Right kidney (tissue), 1 donor: ENCODE data around the gene ATOH8.

ENCODE experiments used
- DNase-seq: peaks from one replicate; pipeline ENCODE4 v3.0.0-alpha.2; 2016

ATOH8 gene

DNA sequence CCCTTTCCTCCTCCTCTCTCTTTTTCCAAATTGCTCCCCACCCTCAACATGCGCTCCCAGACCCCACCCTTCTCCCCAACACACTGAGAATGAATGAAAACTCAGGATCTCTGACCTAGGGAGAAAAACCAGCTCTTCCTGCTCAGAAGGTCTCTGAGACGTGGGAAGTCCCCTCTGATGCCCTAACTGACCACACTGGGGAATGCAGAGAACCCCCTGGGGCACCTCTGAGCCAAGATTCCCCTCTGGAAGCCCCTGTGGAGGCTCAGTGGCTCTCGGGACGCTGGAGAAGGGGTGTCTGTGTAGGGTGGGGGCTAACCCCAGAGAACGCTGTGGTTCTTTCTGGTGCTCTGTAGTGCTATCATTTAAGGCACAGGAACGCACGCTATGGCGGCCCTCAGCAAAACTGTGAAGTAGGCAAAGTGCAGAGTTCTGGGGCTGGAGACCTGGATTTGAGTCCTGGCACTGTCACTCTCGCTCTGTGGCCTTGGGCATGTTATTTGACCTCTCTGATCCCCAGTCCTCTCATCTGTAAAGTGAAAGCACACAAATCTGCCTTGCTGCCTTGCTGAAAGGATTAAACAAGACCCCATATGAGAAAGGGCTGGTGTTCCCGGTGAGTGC, 17.1 kb downstream of the ATOH8 start:
- no peak for DNase-seq

- no peak for DNase-seq
Measured at GRCh38 chr2:85771486-85771885, 17.7 kb downstream of the ATOH8 start.

DNA sequence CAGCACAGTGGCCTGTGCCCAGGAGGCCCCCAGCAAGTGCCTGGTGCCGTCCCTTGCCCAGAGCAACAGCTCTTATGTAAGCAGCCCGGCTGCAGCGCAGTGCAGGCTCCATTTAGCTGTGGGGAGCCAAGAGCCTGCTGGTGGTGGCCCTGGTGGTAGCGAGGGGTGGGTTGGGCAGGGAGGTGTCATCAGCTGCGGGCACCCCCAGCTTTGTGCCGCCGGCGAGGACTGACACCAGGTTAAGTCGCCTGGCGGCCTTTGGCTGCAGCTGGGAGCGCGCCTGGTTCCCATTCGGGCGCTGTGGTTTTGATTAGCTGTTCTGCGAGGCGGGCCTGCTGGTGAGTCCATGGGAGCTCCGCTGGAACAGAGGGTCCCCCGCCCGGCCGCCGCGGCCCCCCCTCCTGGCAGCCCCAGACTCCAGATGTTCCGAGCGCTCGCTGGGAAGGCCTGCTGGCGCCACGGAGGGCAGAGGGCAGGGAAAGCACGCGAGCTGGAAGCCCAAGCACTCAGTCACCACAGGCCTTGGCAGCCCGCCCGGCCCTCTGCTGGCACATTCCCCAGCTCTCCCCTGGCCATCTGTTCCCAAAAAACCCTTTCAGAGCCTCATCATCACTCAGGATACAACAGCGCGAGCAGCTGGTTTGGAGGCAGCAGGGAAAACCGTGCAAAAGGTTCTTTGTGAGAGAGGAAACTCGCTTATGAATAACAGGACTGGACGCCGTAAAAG, 18.4 kb downstream of the ATOH8 start:
- peak; percentile 84 for DNase-seq

DNA sequence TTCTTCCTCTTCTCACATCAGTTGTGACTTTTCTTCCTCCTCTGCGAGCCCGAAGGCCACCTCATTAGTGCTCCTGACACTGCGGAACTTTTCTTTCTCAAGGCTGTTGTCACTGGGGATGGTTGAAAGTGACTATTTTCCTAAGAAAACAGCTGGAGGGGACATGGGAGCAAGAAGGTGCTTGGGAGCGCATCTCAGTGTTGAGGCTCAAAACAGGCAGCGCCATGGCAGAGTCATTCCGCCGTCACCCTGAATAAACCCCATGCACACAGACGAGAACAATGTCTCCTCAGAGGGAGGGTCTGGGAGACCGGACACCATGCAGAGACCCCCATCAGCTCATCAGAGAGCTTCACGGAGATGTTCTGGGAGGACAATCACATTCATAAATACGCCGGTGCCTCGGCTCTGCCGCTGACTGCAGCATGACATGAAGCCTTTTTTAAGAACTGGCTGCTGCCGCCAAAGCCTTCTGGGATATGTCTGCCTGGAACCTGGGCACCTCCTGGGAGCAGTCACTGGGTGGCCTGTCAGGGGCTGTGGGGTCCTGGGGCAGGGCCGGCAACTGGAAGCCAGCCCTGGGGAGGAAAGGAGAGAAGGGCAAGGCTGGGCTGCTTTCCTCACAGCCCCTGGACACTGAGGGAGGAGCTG, 19.2 kb downstream of the ATOH8 start:
- no peak for DNase-seq

- DNase-seq = no peak
Measured at GRCh38 chr2:85773692-85774091, 19.9 kb downstream of the ATOH8 start.

DNA sequence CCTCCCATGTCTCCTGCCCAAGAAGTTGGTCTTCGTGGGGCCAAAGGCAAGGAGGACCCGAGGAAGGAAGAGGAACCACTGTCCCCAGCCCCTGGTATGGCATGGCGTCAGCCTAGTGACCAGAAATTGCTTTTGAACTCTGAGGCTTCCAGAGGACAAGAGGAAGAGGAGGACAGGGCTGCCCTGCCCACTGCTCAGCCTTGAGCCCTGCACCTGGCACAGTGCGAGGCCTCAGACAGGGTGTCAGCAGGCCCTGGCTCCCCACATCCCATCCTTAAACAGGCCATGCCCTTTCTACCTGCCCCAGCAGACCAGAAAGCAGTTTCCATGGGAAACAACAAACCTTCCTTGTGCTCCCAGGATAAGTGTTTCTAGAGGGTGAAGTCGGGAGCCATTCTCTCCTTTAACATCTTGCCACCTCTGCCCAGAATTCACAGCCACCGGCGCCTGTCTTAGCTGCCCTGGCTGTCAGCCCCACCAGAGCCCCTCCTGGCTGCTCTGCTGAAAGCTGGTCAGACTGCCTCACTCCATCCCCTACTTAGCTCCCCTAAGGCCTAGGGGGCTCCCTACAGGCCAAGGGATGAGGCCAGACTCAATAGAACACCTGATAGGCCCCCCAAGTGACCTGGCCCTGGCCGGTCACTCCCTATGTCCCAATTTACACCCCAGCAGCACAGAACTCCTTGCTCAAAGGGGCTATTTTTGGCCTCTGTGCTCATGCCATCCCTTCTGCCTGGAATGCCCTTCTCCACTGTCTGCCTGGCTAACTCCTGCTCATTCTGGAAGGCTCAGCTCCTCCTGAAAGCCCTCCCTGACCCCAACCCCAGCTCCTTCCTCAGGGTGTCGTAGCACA, 20.6 kb downstream of the ATOH8 start:
- DNase-seq = no peak

- DNase-seq = no peak
Measured at GRCh38 chr2:85775406-85776381, 21.9 kb downstream of the ATOH8 start.

- DNase-seq = no peak
Measured at GRCh38 chr2:85776672-85777071, 22.9 kb downstream of the ATOH8 start.

GRCh38 chr2:85777441-85777861, 23.7 kb downstream of the ATOH8 start:
- DNase-seq = no peak

DNA sequence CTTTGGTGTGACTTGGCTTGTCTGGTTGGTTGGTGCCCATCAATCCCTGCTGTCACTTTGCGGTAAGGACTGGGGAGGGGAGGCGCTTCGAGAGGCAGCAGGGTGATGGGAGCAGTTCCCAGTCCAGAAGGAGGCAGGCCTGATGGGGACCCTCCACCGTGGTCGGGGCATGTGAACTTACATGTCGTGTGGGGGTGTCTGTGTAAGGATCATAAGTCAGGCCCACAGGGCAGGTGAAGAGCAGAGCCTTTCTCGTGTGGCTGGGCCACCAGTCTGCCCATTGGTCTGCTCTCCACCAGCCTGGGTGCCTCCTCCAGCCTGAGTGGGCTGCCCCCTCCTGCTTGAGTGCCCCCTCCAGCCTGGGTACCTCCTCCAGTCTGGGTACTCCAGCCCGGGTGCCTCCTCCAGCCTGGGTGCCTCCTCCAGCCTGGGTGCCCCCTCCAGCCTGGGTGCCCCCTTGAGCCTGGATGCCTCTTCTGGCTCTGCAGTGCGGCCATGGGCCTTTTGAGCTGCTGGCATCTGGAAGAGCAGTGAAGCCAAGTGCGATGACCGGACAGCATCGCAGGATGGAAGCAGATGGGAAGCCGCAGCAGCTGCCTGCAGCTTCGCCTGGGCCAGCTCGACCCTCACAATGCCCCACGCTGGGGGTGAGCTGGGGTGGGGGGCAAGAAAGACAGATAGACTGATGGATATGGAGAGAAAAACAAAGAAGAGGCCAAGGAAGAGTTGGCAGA, 25.0 kb downstream of the ATOH8 start:
- no peak for DNase-seq

DNA sequence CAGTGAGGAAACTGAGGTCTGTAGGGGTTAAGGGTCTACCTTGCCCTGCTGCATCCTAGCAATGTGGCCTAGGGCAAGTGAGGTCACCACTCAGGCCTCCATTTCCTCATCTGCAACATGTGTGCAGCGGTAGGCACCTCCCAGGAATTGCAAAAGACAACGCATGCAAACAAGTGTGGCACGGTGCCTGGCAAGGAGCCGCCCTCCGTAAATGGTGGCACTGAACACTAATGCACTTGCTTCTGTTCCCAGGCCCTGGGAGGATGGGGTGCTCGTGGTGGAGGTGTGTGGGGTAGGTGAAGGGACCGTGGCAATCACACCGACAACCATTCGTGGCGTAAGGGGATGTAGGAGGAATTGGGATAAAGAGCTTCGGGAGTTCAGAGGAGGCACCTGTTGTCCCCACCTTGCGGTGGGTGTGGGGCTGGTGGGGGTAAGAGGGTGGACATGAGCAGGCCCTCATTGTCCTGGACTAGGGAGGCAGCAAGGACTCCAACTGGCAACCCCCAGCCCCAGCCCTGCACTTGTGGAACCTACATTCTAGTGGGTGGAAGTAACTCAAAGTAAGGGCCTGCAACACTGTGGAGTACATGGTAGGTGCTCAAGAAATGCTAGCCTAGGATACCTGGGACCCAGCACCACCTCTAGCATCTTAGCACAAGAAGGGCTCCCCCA, 26.0 kb downstream of the ATOH8 start:
- no peak for DNase-seq

DNA sequence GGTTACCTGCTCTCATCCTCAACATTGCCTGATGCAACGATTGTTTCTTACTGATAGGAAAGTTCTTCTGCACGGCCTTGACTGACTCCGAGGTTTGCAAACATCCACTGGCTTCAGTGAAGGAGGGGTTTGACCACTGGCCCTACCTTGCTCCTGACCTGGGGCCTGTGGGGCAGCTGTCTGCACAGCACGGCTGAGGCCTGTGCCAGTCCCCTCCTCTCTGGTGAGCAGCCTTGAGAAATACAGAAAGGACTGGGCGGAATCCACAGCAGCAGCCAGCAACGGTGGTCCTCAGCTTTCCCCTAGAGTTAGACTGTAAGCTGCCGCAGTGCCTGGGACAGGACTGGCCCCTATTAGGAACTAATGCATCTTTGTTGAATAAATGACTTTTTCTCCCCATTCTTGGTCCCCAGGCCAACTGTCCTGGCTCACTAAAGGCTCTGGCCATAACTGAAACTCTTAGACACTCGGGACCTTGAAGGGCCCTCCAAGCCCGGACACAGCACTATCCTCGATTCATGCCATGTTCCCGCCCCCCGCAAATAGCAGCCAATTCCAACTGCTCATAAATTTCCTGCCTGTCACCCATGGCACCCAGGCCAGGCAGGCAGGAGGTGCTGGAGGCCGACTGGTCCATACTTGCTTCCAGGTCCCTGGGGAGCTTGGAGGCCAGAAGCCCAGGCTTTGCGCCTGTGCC, 26.7 kb downstream of the ATOH8 start:
- no peak for DNase-seq

DNA sequence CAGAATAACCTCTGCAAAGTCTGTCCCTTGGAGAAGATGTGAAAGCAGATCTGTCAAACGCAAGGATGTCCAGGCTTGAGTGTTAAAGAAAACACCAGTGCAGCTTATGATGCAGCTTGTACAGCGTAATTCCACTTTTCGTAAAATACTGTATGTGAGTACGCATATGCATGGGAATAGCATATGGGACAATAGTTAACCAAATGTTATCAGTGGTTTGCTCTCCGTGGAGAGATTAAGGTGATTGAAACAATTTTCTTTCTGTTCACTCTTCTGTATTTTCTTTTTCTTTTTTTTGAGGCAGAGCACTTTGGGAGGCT, 27.2 kb downstream of the ATOH8 start:
- no peak for DNase-seq

DNA sequence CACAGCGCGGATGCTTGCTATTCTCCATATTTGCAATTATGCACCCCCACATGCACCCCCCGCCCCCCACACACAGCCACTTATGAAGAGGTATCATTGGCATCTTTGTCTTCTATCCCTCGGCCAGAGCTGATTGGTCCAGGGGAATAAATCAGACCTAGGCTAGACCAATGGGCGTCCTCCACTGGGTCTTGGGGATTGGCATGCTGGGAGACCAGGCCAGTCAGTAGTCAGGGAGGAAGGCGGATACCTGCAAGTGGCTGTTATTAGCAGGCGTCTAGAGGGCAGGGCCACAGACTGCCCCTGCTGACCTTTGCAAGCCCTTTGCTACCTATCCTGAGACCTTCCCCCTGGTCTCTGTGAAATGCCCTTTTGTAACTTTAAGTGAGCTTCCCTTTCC, 30.0 kb downstream of the ATOH8 start:
- DNase-seq = no peak

GRCh38 chr2:85784474-85784986, 30.7 kb downstream of the ATOH8 start:
- no peak for DNase-seq

DNA sequence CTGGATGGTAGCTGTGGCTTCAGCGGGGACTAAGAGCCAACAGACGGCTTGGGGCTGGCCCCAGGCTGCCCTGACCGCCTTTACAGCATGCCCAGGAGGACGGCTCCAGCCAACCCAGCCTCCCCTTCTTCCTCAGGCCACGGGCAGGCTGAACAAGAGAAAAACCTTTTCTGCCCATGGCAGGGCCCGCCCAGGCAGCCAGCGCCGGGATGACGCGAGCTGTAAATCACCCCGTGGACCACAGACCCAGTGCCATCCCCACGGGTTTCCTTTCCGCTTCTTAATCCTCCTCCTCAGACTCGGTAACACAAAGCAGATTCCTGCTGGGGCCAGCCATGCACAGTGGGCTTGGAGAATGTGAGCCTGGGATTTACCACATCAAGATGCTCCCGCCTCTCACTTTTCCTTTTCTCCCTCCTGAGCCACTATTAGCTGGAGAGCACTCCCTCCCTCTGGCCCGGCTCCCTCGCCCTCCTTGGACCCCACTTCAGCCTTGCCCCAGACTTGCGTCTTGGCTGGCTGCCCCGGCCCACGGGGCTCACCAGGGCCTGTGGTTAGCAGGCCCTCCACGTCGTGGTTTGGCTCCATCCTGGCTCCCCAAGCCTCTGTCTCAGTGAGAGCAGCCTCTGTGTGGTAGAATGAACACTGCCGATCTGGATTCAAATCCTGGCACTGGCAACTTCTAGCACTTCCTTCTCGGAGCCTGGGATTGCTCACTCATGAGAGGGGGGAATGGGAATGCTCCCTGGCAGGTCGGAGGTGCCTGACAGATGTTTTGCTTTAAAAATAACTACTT, 31.4 kb downstream of the ATOH8 start:
- no peak for DNase-seq

DNA sequence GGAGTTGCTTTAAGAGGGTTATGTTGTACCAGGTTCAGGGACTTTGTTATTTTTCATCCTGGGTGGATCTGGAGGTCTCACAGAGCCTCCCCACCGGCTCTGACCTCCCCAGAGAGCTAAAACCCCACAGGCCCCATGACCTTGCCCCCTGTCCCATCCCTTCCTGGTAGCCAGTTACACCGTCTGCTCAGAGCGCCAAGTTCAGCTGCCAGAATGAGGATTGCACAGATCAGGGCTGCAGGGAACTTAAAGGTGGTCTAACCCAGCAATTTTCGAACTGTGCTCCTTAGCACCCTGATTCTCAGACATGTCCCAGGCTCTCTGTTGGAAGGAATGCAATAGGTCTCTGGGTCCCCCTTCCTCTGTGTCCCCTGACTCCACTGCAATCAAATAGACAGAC, 32.1 kb downstream of the ATOH8 start:
- no peak for DNase-seq

GRCh38 chr2:85786444-85786843, 32.7 kb downstream of the ATOH8 start:
- DNase-seq = no peak

GRCh38 chr2:85786865-85787264, 33.1 kb downstream of the ATOH8 start:
- no peak for DNase-seq
